IPS-18c (cell line): ENCODE results near the gene JPH3.

Experiments used
- H3K4me3 ChIP-seq: 2 replicates; pipeline ENCODE4 v1.7.0; 2013; ENCODE audit warnings: low read depth, mild to moderate bottlenecking, low read length, moderate library complexity; ENCODE audit not compliant: insufficient read depth
- H3K9me3 ChIP-seq: one replicate; pipeline ENCODE4 v1.6.1; 2013; ENCODE audit warnings: mild to moderate bottlenecking, low read length, moderate library complexity; ENCODE audit not compliant: control insufficient read depth, insufficient read depth

Gene JPH3

GRCh38 chr16:87741700-87742415 lies 139.6 kb downstream of the JPH3 start:
- Histone ChIP-seq H3K9me3 (peaks cover 5% of the 10 kb centered on the region), H3K4me3 (no peak overlapping the region)

DNA sequence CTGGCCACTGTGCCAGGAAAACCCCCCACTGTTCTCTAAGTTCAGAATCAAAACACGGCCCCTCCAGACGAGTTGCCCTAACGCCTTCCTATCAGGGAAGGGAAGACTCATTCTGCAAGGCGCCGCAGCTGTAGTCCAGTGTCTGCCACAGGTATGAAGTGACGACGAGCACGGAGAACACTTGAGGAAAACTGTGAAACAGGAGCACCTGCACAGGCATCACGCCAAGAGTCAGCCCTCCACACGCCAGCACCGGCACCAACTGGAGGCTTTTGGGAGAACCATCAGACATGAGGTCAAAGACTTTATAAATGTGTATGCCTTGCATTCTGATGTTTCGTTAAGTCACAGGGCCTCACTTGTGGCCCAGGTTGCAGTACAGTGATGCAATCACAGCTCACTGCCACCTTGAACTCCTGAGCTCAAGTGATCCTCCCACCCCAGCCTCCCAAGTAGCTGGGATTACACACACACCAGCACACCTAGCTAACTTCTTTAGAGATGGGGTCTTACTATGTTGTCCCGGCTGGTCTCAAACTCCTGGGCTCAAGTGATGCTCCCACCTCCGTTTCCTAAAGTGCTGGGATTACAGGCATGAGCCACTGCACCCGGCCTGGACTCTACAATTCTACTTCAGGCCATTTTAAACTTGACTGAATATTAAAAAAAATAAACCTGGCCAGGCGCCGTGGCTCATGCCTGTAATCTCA lies 140.6 kb downstream of the JPH3 start:
- peaks cover 5% of the 10 kb centered on the region for H3K9me3 ChIP-seq
- no peak overlapping the region for H3K4me3 ChIP-seq

GRCh38 chr16:87744750-87745514 lies 142.6 kb downstream of the JPH3 start:
- Histone ChIP-seq H3K4me3 (no peak overlapping the region), H3K9me3 (peaks cover 4% of the 10 kb centered on the region)

DNA sequence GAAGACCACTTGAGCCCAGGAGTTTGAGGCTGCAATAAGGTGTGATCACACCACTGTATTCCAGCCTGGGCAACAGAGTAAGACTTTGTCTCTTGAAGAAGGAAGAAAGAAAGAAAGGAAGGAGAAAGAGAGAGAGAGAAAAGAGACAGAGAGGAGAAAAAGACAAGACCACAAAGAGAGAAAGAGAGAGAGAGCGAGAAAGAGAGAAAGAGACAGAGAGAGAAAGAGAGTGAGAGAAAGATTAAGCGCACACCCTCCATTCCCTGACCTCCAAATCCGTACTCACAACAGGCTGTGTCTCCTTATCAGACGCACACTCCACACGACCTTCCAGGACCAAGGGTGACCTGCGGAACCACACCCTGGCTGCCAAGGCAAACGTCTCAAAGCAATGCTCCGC lies 143.9 kb downstream of the JPH3 start:
- H3K9me3 ChIP-seq: peaks cover 4% of the 10 kb centered on the region
- no peak overlapping the region for H3K4me3 ChIP-seq
